ENCODE measurements around the gene MSTN. TPM values are rescaled to one million over a fixed set of nuclear protein-coding genes. Genes with fewer than 3 reads are reported as not detected.

Gene MSTN
- total RNA-seq, 3 donors from 2014 or later (not counting 1 experiment from before 2014, with no cell fraction given): not detected

DNA sequence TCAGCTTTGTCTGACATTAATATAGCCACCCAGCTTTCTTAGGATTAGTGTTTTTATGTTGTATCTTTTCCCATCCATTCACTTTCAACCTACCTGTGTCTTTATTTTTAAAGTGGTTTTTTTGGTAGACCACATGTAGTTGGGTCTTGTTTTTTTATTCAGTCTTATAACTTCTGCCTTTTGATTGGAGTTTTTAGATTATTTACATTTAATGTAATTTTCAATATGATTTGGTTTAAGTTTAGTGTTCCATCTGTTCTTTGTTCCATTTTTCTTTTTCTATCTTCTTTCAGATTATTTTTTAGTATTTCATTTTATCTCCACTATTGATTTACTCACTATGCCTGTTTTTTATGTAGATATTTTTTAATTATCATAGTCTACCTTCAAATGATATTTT, 13.1 kb upstream of the MSTN start:
- intact Hi-C loops (cut with micrococcal nuclease): no loop called here
- no peak overlapping the region for H3K4me3 Mint-ChIP-seq
- TF ChIP-seq CTCF (IDR thresholded peaks at IDR 0.05): no peak
- no peaks in the 10 kb centered on the region for H3K4me1 Mint-ChIP-seq
- no peaks in the 10 kb centered on the region for H3K9me3 Mint-ChIP-seq
- H3K36me3 ChIP-seq (ENCODE audit: control insufficient read depth, insufficient read depth, low read length): no peaks in the 10 kb centered on the region
- peaks cover 12 to 26% of the 10 kb centered on the region in 2 donors for H3K27me3 Mint-ChIP-seq (ENCODE audit: low read depth in 2 of 2)
- H3K4me3 ChIP-seq (ENCODE audit: low read length): no peak overlapping the region
- H3K27ac Mint-ChIP-seq: no peak overlapping the region
- H3K36me3 Mint-ChIP-seq: no peaks in the 10 kb centered on the region
- H3K27ac ChIP-seq (ENCODE audit: low read length): no peak overlapping the region
- DNase-seq (no peak), ATAC-seq (no peak)
- peaks cover 3% of the 10 kb centered on the region for H3K27me3 ChIP-seq (ENCODE audit: control insufficient read depth, insufficient read depth, low read length)
- H3K9me3 ChIP-seq (ENCODE audit: control insufficient read depth, insufficient read depth, low read length): no peaks in the 10 kb centered on the region
- H3K4me1 ChIP-seq (ENCODE audit: control insufficient read depth, insufficient read depth, low read length): no peaks in the 10 kb centered on the region

DNA sequence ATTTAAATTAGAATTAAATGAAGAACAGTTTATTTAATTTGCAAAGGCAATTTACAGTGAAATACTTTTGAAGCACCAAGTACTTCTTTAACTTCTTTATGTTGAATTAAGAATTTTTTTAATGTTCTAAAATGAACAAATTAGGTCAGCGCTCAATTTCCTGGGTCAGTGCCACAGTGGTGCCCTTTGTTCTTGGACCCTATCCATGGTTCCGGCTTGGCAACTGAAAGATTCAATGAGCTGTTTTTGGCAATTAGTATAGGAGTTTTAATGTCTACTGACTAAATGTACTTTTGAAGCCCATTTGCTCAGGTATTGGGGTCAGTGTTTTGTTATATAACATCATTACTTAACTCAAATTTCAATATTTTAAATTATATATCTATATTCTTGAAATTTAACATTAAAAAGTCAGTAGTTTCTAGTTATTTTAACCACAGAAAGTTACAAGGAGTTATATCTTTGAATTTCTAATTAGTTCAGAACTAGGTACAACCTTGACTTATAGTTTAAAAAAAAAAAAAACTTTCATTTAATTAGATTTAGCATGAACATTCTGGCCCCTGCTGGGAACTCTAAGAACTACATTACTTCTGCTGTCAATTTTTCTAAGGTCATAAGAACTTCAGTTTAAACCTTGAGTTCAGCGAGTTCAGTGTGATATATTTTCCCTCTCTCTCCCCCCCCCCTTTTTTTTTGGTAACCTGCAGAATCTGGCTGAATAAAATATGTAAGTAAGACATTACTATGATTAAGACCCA, 7.6 kb upstream of the MSTN start:
- H3K4me3 Mint-ChIP-seq: no peak overlapping the region
- no peak overlapping the region for H3K4me3 ChIP-seq (ENCODE audit: low read length)
- no peaks in the 10 kb centered on the region for H3K9me3 Mint-ChIP-seq
- no peaks in the 10 kb centered on the region for H3K27me3 ChIP-seq (ENCODE audit: control insufficient read depth, insufficient read depth, low read length)
- H3K36me3 Mint-ChIP-seq: no peaks in the 10 kb centered on the region
- WGBS (ENCODE audit: insufficient coverage): 75% methylated on average over 2 of the region's 3 CpGs
- TF ChIP-seq CTCF (IDR thresholded peaks at IDR 0.05): peak; percentile 47
- H3K27me3 Mint-ChIP-seq (ENCODE audit: low read depth in 2 of 2): peaks cover 0 to 3% of the 10 kb centered on the region in 2 donors
- no peak overlapping the region for H3K27ac ChIP-seq (ENCODE audit: low read length)
- H3K4me1 Mint-ChIP-seq: no peaks in the 10 kb centered on the region
- no peak overlapping the region for H3K27ac Mint-ChIP-seq
- peak in 2 of 3 donors; percentile 53 to 63 for ATAC-seq
- H3K4me1 ChIP-seq (ENCODE audit: control insufficient read depth, insufficient read depth, low read length): no peaks in the 10 kb centered on the region
- no peaks in the 10 kb centered on the region for H3K36me3 ChIP-seq (ENCODE audit: control insufficient read depth, insufficient read depth, low read length)
- intact Hi-C loops (cut with micrococcal nuclease): loop anchor here (2.0 kb wide), 1 partner anchor 409 kb away; the partner anchor contains the start of gene ASNSD1
- no peaks in the 10 kb centered on the region for H3K9me3 ChIP-seq (ENCODE audit: control insufficient read depth, insufficient read depth, low read length)
- peak in 1 of 2 donors; percentile 64 for DNase-seq

- TF ChIP-seq CTCF (IDR thresholded peaks at IDR 0.05): no peak
- 90% methylated on average over 1 of the region's 1 CpG for WGBS (ENCODE audit: insufficient coverage)
- Mint-ChIP-seq H3K9me3 (no peaks in the 10 kb centered on the region), H3K27ac (no peak overlapping the region), H3K36me3 (no peaks in the 10 kb centered on the region), H3K4me1 (no peaks in the 10 kb centered on the region), H3K27me3 (ENCODE audit: low read depth in 2 of 2) (peaks cover 0 to 3% of the 10 kb centered on the region in 2 donors), H3K4me3 (no peak overlapping the region)
- Histone ChIP-seq H3K27ac (ENCODE audit: low read length) (no peak overlapping the region), H3K4me3 (ENCODE audit: low read length) (no peak overlapping the region), H3K9me3 (ENCODE audit: control insufficient read depth, insufficient read depth, low read length) (no peaks in the 10 kb centered on the region), H3K4me1 (ENCODE audit: control insufficient read depth, insufficient read depth, low read length) (no peaks in the 10 kb centered on the region), H3K27me3 (ENCODE audit: control insufficient read depth, insufficient read depth, low read length) (no peaks in the 10 kb centered on the region), H3K36me3 (ENCODE audit: control insufficient read depth, insufficient read depth, low read length) (no peaks in the 10 kb centered on the region)
- ATAC-seq (no peak), DNase-seq (no peak)
- intact Hi-C loops (cut with micrococcal nuclease): no loop called here
These were observed 6.2 kb upstream of the MSTN start for GRCh38 chr2:190068764-190069163.

DNA sequence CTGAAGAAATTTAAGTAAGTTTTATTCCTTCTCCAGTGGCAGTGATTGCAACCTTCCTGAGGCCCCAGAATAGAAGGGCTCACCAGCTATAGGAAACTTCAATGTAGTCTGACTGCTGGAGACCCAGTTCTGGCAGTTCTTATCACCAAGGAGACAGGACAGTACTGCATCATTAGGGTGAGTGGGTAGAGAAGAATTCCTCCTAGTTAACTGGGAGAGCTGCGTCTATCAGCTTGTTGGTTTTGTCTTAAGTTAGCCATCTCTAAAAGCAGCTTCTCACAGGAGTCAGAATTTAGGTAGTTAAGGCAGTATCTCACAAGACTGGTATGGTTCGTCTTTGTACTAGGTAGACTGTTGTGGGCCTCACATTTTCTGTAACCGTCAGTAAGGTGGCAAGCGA, 3.3 kb upstream of the MSTN start:
- H3K27me3 ChIP-seq (ENCODE audit: control insufficient read depth, insufficient read depth, low read length): no peaks in the 10 kb centered on the region
- WGBS (ENCODE audit: insufficient coverage): 92% methylated on average over 1 of the region's 4 CpGs
- H3K27me3 Mint-ChIP-seq (ENCODE audit: low read depth in 2 of 2): peaks cover 3 to 11% of the 10 kb centered on the region in 2 donors
- H3K4me3 ChIP-seq (ENCODE audit: low read length): no peak overlapping the region
- H3K9me3 Mint-ChIP-seq: no peaks in the 10 kb centered on the region
- ATAC-seq (no peak), DNase-seq (no peak)
- TF ChIP-seq CTCF (IDR thresholded peaks at IDR 0.05): no peak
- H3K36me3 ChIP-seq (ENCODE audit: control insufficient read depth, insufficient read depth, low read length): no peaks in the 10 kb centered on the region
- H3K36me3 Mint-ChIP-seq: no peaks in the 10 kb centered on the region
- no peaks in the 10 kb centered on the region for H3K4me1 Mint-ChIP-seq
- H3K4me1 ChIP-seq (ENCODE audit: control insufficient read depth, insufficient read depth, low read length): no peaks in the 10 kb centered on the region
- intact Hi-C loops (cut with micrococcal nuclease): no loop called here
- no peak overlapping the region for H3K27ac Mint-ChIP-seq
- H3K27ac ChIP-seq (ENCODE audit: low read length): no peak overlapping the region
- H3K9me3 ChIP-seq (ENCODE audit: control insufficient read depth, insufficient read depth, low read length): no peaks in the 10 kb centered on the region
- H3K4me3 Mint-ChIP-seq: no peak overlapping the region
